Measurements from ENCODE around the gene VIL1.

- TF ChIP-seq, protein P1, sequence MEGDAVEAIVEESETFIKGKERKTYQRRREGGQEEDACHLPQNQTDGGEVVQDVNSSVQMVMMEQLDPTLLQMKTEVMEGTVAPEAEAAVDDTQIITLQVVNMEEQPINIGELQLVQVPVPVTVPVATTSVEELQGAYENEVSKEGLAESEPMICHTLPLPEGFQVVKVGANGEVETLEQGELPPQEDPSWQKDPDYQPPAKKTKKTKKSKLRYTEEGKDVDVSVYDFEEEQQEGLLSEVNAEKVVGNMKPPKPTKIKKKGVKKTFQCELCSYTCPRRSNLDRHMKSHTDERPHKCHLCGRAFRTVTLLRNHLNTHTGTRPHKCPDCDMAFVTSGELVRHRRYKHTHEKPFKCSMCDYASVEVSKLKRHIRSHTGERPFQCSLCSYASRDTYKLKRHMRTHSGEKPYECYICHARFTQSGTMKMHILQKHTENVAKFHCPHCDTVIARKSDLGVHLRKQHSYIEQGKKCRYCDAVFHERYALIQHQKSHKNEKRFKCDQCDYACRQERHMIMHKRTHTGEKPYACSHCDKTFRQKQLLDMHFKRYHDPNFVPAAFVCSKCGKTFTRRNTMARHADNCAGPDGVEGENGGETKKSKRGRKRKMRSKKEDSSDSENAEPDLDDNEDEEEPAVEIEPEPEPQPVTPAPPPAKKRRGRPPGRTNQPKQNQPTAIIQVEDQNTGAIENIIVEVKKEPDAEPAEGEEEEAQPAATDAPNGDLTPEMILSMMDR (IDR thresholded peaks at IDR 0.05): no peak
- TF ChIP-seq POLR2A (IDR thresholded peaks at IDR 0.05): no peak
Observed at GRCh38 chr2:218436992-218437391, 18.1 kb downstream of the VIL1 start.

Data from tibial nerve (tissue), 3 donors.